Measurements from ENCODE around the gene WDR5B. TPM values are rescaled to one million over a fixed set of nuclear protein-coding genes. Genes with fewer than 3 reads are reported as not detected.

Gene WDR5B
- total RNA-seq, 1 donor from 2014 or later = 1.8 TPM

- Histone ChIP-seq H3K27ac (no peak overlapping the region), H3K27me3 (no peaks in the 10 kb centered on the region), H3K36me3 (no peaks in the 10 kb centered on the region), H3K9me3 (no peaks in the 10 kb centered on the region), H3K4me1 (peaks cover 0 to 2% of the 10 kb centered on the region in 2 donors), H3K4me3 (no peak overlapping the region)
- no peak for TF ChIP-seq CTCF (IDR thresholded peaks at IDR 0.05)
- intact Hi-C loops (cut with DNase I) = loop anchor here (2.0 kb wide), 1 partner anchor 287 kb away; no protein-coding TSS in a partner anchor
- DNase-seq (ENCODE audit: low spot score in 2 of 2) = no peak
Observed at GRCh38 chr3:122391681-122392446, 24.0 kb downstream of the WDR5B start.

- no peaks in the 10 kb centered on the region for H3K27me3 ChIP-seq
- no peak overlapping the region for H3K4me3 ChIP-seq
- peaks cover 0 to 2% of the 10 kb centered on the region in 2 donors for H3K4me1 ChIP-seq
- intact Hi-C loops (cut with DNase I) = no loop called here
- H3K27ac ChIP-seq = no peak overlapping the region
- no peak for DNase-seq (ENCODE audit: low spot score in 2 of 2)
- H3K9me3 ChIP-seq = no peaks in the 10 kb centered on the region
- no peak for TF ChIP-seq CTCF (IDR thresholded peaks at IDR 0.05)
- no peaks in the 10 kb centered on the region for H3K36me3 ChIP-seq
Observed at GRCh38 chr3:122390665-122391064, 25.2 kb downstream of the WDR5B start.

DNA sequence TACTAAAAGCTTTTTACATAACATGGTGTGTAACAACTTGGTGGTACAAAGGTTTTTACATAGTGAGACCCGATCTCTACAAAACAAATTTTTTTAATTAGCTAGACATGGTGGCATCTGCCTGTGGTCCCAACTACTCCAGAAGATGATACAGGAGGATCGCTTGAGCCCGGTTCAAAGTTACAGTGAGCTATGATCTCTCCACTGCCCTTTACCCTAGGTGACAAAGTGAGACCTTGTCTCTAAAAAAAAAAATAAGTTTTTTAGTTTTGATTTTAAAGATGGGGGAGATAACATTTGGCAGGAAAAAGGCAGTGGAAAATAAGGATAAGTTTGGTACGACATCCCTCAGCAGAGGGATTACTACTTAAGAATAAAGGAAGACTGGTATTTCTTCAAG lies 26.0 kb downstream of the WDR5B start:
- H3K9me3 ChIP-seq = no peaks in the 10 kb centered on the region
- H3K27me3 ChIP-seq = no peaks in the 10 kb centered on the region
- H3K36me3 ChIP-seq = no peaks in the 10 kb centered on the region
- H3K4me1 ChIP-seq = peaks cover 0 to 5% of the 10 kb centered on the region in 2 donors
- intact Hi-C loops (cut with DNase I) = loop anchor here (10.0 kb wide), 3 partner anchors 125 to 845 kb away; partner anchors contain the start of genes KPNA1 and POLQ
- H3K4me3 ChIP-seq = no peak overlapping the region
- no peak overlapping the region for H3K27ac ChIP-seq
- DNase-seq (ENCODE audit: low spot score in 2 of 2) = no peak
- no peak for TF ChIP-seq CTCF (IDR thresholded peaks at IDR 0.05)

DNA sequence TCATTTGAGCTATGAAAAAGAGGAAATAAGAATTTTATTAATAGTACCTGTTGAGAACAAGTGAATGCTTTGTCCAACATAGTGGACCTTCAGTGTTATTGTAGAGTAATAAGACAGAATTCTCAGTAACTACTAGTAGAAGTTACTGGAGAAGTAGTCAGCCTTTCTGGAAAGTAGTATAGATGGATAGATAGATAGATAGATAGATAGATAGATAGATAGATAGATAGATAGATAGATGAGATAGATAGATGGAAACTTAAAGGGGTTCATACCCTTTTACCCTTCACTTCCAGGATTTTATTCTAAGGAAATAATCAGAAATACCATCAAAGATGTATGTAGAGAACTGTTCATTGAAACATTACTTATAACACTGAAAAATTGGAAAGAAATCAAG lies 26.7 kb downstream of the WDR5B start:
- TF ChIP-seq CTCF (IDR thresholded peaks at IDR 0.05) = no peak
- peaks cover 0 to 5% of the 10 kb centered on the region in 2 donors for H3K4me1 ChIP-seq
- intact Hi-C loops (cut with DNase I) = loop anchor here (10.0 kb wide), 3 partner anchors 126 to 844 kb away; partner anchors contain the start of genes KPNA1 and POLQ

GRCh38 chr3:122387709-122388108 lies 28.2 kb downstream of the WDR5B start:
- Histone ChIP-seq H3K27me3 (no peaks in the 10 kb centered on the region), H3K9me3 (no peaks in the 10 kb centered on the region), H3K4me1 (peaks cover 0 to 3% of the 10 kb centered on the region in 2 donors), H3K36me3 (no peaks in the 10 kb centered on the region), H3K4me3 (no peak overlapping the region), H3K27ac (no peak overlapping the region)
- DNase-seq (ENCODE audit: low spot score in 2 of 2) = no peak
- no peak for TF ChIP-seq CTCF (IDR thresholded peaks at IDR 0.05)
- intact Hi-C loops (cut with DNase I) = loop anchor here (10.0 kb wide), 3 partner anchors 127 to 843 kb away; partner anchors contain the start of genes KPNA1 and POLQ

More for the DNA sequence above, 26.7 kb downstream of the WDR5B start:
- no peak for DNase-seq (ENCODE audit: low spot score in 2 of 2)
- no peaks in the 10 kb centered on the region for H3K27me3 ChIP-seq
- H3K36me3 ChIP-seq = no peaks in the 10 kb centered on the region
- no peak overlapping the region for H3K4me3 ChIP-seq
- no peak overlapping the region for H3K27ac ChIP-seq
- H3K9me3 ChIP-seq = no peaks in the 10 kb centered on the region
